Measurements from ENCODE around the gene ESRP2.

ESRP2 gene

GRCh38 chr16:68237243-68238028 is 1.5 kb upstream of the ESRP2 start:
- DNase-seq (ENCODE audit: low spot score): peak; percentile 99

- no peak for DNase-seq (ENCODE audit: low spot score)
Observed at GRCh38 chr16:68236826-68237242, 907 bp upstream of the ESRP2 start.

DNA sequence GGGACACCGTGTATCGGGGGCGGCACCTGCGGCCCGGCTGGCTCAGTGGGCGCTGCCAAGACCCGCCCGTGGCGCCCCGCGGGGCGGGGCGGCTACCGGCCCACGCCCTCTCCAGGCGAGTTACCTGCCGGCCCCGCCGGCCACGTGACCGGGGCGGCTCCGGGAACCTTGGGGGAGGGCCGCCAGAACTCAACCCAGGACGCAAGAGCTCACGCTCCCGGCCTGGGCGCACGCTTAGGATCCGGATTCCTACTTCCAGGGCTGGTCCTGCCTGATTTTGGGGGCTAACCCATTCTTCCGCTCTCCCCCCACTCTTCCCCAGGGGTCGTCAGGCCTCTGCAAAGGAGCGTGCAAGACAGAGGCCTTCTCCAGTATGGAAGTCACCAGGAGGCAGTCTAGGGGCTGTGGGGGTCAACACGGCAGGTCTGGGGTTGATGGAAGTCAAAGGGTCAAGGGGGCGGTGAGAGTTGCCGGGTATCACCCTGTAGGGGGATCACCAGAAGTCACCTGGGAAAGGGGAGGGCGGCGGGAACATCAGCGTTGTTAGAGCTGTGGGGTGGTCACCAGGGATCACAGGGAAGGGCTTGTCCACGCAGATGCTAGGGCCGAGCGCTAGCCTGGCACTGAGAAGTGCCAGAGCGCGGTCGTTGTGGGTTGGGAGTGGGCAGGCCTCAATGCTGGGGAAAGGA is 354 bp upstream of the ESRP2 start:
- DNase-seq (ENCODE audit: low spot score): no peak

DNA sequence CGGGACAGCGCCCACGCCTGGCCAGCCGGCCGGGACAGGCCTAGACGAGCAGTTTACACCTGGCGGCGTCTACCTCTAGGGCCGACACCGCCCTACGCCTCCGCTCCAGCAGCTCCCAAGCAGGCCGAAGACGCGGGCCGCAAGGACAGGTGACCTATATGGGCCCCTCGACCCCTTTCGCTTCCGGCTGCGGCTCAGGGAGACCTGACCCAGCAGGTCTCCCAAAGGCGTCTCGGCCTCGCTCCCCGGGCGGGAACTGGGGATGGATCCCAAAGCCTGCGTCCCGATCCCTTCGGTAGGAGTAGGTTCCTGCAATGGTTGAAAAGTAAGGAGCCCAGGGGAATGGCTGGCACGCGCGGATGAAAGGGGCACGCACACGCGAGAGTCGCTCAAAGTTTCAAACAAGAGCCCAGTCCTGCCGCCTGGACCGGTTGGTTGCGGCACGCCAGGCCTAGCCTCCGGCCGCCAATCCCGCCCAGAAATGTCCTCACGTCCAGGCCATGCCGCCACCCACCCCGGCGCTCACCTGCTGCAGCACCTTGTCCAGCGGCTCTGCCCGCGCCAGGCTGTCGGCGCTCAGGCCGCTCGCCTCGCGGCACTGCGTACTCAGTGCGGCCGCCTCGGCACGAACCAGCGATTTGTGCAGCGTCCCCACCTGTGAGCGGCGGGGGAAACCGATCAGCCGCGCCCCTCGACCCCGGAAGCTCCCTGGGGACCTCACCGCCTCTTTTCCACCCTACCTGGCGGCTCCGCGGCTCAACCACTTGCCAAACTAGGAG is 630 bp downstream of the ESRP2 start:
- DNase-seq (ENCODE audit: low spot score): no peak

GRCh38 chr16:68234188-68235107 is 1.5 kb downstream of the ESRP2 start:
- no peak for DNase-seq (ENCODE audit: low spot score)

DNA sequence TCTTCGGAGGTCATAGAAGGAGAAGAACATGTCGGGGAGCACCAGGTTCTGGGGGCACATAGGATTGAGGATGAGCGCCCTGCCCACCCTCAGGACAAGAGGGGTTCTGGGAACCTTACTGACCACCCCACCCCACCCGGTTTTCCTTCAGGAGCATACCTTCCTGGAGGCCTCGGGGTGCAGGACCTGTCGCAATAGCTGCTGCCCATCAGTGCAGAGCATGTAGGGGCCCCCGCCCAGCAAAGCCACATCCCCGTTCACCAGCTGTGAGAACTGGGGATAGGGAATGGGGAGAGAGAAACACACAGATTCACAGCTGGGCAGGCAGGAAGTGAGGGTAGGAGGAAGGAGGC is 2.1 kb downstream of the ESRP2 start:
- DNase-seq (ENCODE audit: low spot score): no peak

DNA sequence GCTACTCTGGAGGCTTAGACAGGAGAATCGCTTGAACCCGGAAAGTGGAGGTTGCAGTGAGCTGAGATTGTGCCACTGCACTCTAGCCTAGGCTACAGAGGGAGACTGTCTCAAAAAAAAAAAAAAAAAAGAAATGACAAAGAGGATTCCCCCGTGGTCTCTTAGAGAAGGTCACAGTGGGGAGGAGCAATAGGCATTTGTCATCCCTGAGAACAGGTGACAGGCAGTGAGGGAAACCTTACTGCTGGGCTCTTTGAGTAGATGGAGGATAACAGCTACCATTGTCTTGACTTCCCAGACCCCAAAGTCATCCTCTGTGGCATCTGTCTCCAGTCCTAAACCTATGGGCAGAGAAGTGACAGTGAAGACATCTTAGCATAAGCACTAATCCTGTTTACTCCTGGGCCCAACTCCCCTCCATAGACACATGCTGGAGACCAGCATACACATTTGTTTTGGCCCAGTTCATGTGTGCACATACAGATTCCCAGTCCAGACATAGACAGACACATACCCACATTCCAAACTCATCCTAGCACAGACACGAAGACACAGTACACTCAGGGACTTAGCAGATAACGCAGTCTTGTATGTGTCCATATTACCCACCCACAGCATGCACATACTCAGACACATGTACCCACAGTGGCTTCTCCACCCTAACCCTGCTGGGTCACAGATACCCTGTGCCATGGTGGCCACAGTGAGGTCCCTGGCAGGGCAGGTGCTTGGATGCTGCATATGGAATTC is 2.7 kb downstream of the ESRP2 start:
- no peak for DNase-seq (ENCODE audit: low spot score)

DNA sequence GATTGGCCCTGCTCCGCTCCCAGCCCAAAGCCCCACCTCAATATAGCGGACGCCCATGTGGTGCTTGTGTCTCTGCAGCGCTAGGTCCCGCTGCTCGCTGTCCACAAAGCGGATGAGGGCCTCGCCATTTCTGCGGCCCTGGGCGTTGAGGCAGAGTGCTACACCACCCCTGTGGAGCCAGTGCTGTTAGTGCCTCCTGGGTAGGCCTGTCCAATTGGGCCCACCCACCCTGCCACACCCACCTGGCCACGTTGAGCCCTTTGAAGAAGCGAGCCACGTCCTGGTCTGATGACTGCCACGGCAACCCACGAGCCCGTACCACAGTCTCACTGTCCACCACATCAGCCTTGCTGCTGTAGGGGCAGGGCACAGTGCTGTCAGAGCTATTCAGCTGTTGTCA is 3.6 kb downstream of the ESRP2 start:
- DNase-seq (ENCODE audit: low spot score): no peak

DNA sequence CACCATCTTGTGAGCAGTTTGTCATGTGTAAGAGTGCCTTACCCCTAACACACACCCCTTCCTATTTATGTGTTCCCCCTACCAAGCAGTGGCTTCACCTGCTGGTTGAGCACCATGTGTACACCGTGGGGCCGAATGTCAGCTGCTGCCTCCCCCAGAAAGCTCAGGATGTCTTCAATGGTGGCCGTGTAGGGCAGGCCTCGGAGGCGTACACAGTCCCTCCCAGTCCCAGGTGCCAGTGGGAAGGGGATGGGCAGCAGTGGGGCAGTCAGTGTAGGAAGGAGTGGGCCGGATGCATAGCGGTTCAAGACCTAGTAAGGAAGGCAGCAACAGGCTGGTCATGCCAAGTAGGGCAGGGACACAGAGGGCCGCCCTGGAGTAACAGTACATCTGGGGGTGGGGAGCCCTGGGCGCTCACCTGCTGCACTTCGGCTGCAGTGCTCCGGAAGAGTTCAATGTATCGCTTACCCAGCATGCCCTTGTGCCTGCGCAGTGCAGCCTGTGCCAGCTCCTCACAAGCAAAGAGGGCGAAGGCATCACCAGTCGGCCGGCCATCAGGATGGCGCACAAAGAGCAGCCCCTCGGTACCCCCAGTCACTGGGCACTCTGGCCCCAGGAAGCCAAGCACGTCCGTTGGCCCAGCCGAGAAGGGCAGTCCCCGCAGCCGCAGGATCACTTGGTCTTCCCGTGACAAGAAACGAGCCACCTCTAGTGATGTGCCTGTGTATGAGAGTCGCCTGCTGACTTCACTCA is 4.4 kb downstream of the ESRP2 start:
- no peak for DNase-seq (ENCODE audit: low spot score)

- DNase-seq (ENCODE audit: low spot score): no peak
Observed at GRCh38 chr16:68230956-68231355, 5.0 kb downstream of the ESRP2 start.

- DNase-seq (ENCODE audit: low spot score): no peak
Observed at GRCh38 chr16:68230176-68230571, 5.8 kb downstream of the ESRP2 start.

DNA sequence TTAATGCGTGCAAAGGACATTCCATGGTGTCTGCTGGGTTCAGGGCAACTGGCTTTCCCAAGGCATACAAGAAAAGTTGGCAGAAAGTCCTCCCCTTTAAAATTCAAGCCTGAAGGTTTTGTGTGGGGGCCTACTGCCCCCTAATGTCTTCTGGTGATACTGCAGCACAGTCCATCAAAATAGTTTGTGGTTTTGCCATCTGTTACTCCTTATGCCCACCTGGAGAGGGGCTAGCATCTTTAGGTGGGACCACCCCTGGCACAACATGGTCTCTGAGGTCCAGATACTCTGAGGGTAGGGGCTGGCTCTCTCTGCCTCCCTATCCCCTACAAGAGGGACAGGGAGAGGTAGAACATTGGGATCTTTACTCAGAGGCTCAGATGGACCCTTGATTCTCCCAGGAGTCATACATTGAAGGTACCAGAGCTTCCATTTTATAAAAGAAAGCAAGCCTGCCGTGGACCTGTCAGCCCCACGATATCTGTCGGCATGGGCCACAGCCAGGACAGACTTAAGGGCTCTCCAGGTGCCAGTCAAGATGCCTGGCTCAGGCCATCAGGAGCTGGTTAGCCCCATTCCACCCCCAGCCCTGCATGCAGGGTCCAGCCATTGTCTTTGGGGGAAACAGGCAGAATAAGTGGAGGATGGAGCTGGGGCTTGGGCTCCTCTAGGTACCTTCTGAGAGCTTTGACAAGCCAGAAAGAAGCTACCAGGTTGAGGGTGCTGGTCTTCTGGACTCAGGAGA is 6.3 kb downstream of the ESRP2 start:
- DNase-seq (ENCODE audit: low spot score): peak; percentile 85

DNA sequence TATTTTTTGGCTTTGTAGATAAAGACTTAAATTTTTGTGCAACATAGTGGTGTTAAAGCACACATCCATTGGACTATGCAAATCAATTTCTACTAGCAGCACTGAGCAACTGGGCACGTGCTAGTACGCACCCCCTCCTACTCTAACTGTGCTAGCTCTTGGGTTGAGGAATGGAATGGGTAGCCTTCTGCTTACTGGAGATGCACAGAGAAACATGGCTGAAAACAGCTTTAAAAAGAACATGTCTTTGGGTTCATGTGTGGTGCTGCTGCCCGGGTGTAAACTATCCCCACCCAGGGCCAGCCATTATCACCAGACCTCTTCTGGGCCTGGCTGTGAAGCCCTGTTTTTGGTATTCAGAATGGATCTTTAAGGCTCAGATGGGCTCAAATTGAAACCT is 7.3 kb downstream of the ESRP2 start:
- DNase-seq (ENCODE audit: low spot score): no peak

DNA sequence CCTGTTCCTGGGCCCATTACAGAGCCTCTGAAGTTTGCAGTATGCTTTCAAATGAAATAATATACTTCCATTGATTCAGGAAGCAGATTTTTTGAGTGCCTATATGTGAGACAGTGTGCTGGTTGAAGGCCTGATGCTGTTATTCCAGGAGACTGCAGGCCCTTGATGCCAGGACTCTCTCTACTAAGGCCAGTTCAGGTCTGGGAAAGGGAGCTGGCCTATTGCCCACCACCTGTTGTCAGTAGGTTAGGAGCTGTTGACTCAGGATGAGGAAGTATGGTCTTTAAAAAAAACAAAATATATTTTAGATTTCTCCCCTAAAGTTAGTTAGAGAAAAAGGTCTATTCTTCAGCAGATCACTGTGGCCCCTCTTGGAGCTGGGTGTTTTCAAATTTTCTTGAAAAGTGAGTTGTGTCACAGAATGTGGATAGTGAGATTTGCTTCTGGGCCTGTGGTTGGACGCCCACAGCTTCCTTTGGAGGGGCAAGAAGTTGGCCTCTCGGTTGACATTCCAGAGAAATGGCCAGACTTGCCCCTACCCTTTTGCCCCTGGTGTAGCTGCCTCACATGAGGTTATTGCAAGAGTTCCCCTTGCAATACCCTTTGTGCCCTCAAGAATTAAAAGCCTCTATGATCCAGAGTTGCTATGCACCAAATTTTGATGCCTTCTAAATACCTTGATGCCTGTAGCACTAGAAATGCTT is 7.9 kb downstream of the ESRP2 start:
- no peak for DNase-seq (ENCODE audit: low spot score)

GRCh38 chr16:68227183-68227793 is 8.6 kb downstream of the ESRP2 start:
- DNase-seq (ENCODE audit: low spot score): no peak

GRCh38 chr16:68226116-68226515 is 9.8 kb downstream of the ESRP2 start:
- DNase-seq (ENCODE audit: low spot score): no peak

- no peak for DNase-seq (ENCODE audit: low spot score)
Observed at GRCh38 chr16:68223072-68223471, 12.9 kb downstream of the ESRP2 start.

- no peak for DNase-seq (ENCODE audit: low spot score)
Observed at GRCh38 chr16:68219725-68220351, 16.1 kb downstream of the ESRP2 start.
